MM.1S (cell line): ENCODE measurements around the gene ZNF771.

ENCODE experiments used
- CTCF ChIP-seq: fragments of 300-600 bp; sonication (generic); IDR thresholded peaks from 2 replicates; pipeline ENCODE4 v1.5.1; 2016; ENCODE audit warnings: antibody characterized with exemption, low read length, mixed read lengths
- EZH2phosphoT487 ChIP-seq: fragments of 300-600 bp; sonication (generic); IDR thresholded peaks from 2 replicates; pipeline ENCODE4 v1.6.1; 2018; ENCODE audit warnings: antibody characterized with exemption, low read length

GRCh38 chr16:30459456-30459855 lies 52.0 kb downstream of the ZNF771 start:
- TF ChIP-seq CTCF (no peak), EZH2phosphoT487 (no peak)
